Mucosa of descending colon (tissue), 3 donors: ENCODE results near the gene CALML6. TPM values are rescaled to one million over a fixed set of nuclear protein-coding genes. Genes with fewer than 3 reads are reported as not detected.

Experiments
- ATAC-seq: fragments of 200-7000 bp; cut with Tn5 transposase; one replicate; pipeline ENCODE4 v1.9.1; 2020; ENCODE audit warnings: mild to moderate bottlenecking, moderate library complexity
- DNase-seq, 3 donors: peaks; one replicate each; pipeline ENCODE4 v3.0.0-alpha.2; 2020
- H3K36me3 ChIP-seq: fragments of 200-600 bp; one replicate; pipeline ENCODE4 v1.8.0; 2021; ENCODE audit warnings: low read depth, mild to moderate bottlenecking
- H3K4me1 ChIP-seq: fragments of 200-600 bp; one replicate; pipeline ENCODE4 v1.8.0; 2021; ENCODE audit warnings: low read depth, mild to moderate bottlenecking
- H3K4me3 ChIP-seq: fragments of 200-600 bp; one replicate; pipeline ENCODE4 v1.8.0; 2021; ENCODE audit warnings: mild to moderate bottlenecking
- H3K9me3 ChIP-seq: fragments of 200-600 bp; one replicate; pipeline ENCODE4 v1.8.0; 2021; ENCODE audit warnings: mild to moderate bottlenecking
- CTCF ChIP-seq: fragments of 200-600 bp; IDR thresholded peaks from one replicate; pipeline ENCODE4 v1.8.0; 2022; ENCODE audit warnings: antibody characterized with exemption, mild to moderate bottlenecking
- intact Hi-C, 2 donors: fragments of 100-400 bp; cut with DNase I in 1 of 2; cut with micrococcal nuclease in 1 of 2; formaldehyde crosslinking; loops; one replicate each; pipeline versions ENCODE4 v1.11.0 to v1.11.1; 2022; cut with DNase I, micrococcal nuclease
- total RNA-seq, 3 donors: library from RNA; stranded (reverse); fragmentation: NEBNext Ultra II Directional in 2 of 3; extraction: Animal tissue kit (Norgen Biotek cat#: 25700) in 2 of 3; gene quantifications; one replicate each; pipeline versions ENCODE4 v1.2.1 to v1.2.4, GENCODE V29; 2021 to 2023
- donor health status: DM: no; HTN: no; CAD: no; lungs with moderate emphysema.
- donor health status: DM: no; HTN: no; CAD: no.
- donor health status: DM: no; HTN: yes; CAD: no.

The CALML6 gene
- total RNA-seq, 3 donors from 2014 or later: 0.32 to 1.2 (median 0.43) TPM

- no peak for TF ChIP-seq CTCF
- Histone ChIP-seq H3K4me1 (peaks cover 47% of the 10 kb centered on the region), H3K36me3 (no peaks in the 10 kb centered on the region), H3K4me3 (no peak overlapping the region), H3K9me3 (no peaks in the 10 kb centered on the region)
- intact Hi-C loops: no loop called here
- ATAC-seq (no peak), DNase-seq (peak in 2 of 3 donors; percentile 43 to 59)
Measured at GRCh38 chr1:1893291-1893985, 21.6 kb upstream of the CALML6 start.

GRCh38 chr1:1893997-1894353, 21.1 kb upstream of the CALML6 start:
- Histone ChIP-seq H3K4me3 (no peak overlapping the region), H3K36me3 (no peaks in the 10 kb centered on the region), H3K4me1 (peaks cover 46% of the 10 kb centered on the region), H3K9me3 (no peaks in the 10 kb centered on the region)
- intact Hi-C loops: no loop called here
- DNase-seq: peak in 1 of 3 donors; percentile 66
- no peak for TF ChIP-seq CTCF
- no peak for ATAC-seq

GRCh38 chr1:1894354-1895059, 20.6 kb upstream of the CALML6 start:
- ATAC-seq: peak; percentile 70

GRCh38 chr1:1895060-1895418, 20.0 kb upstream of the CALML6 start:
- no peak for DNase-seq
- intact Hi-C loops: no loop called here
- H3K9me3 ChIP-seq: no peaks in the 10 kb centered on the region
- H3K4me1 ChIP-seq: peaks cover 43% of the 10 kb centered on the region
- no peak for TF ChIP-seq CTCF
- no peaks in the 10 kb centered on the region for H3K36me3 ChIP-seq
- no peak overlapping the region for H3K4me3 ChIP-seq
- no peak for ATAC-seq

More at GRCh38 chr1:1894354-1895059, 20.6 kb upstream of the CALML6 start:
- DNase-seq: peak; percentile 86 to 87 (median 87)
- no peak overlapping the region for H3K4me3 ChIP-seq
- no peak for TF ChIP-seq CTCF
- no peaks in the 10 kb centered on the region for H3K9me3 ChIP-seq
- intact Hi-C loops: no loop called here
- H3K4me1 ChIP-seq: peaks cover 44% of the 10 kb centered on the region
- no peaks in the 10 kb centered on the region for H3K36me3 ChIP-seq

- DNase-seq: peak in 1 of 3 donors; percentile 58
Measured at GRCh38 chr1:1895456-1896336, 19.4 kb upstream of the CALML6 start.

More at GRCh38 chr1:1895456-1896336, 19.4 kb upstream of the CALML6 start:
- intact Hi-C loops: no loop called here
- no peak for TF ChIP-seq CTCF
- ATAC-seq: no peak
- Histone ChIP-seq H3K4me3 (no peak overlapping the region), H3K4me1 (peaks cover 43% of the 10 kb centered on the region), H3K36me3 (no peaks in the 10 kb centered on the region), H3K9me3 (no peaks in the 10 kb centered on the region)
